Natural killer cell (primary cell): Measurements from ENCODE around the gene NCSTN. TPM values are rescaled to one million over a fixed set of nuclear protein-coding genes. Genes with fewer than 3 reads are reported as not detected.

Experiments
- ATAC-seq, 3 donors: fragments of 150-1000 bp in 2 of 3; fragments of 200-7000 bp in 1 of 3; cut with Tn5 transposase; 1 replicate in 1 of 3; 2 replicates in 2 of 3; pipeline ENCODE4 v1.10.0; 2021; ENCODE audit warnings: mild to moderate bottlenecking in 2 of 3, moderate library complexity in 2 of 3
- DNase-seq, 2 donors: peaks; one replicate each; pipeline versions ENCODE4 v3.0.0 to v3.0.0-alpha.2; 2013 to 2021; ENCODE audit warnings: mixed read lengths in 1 of 2
- H3K27ac ChIP-seq: one replicate; pipeline ENCODE4 v1.5.1; 2013; ENCODE audit warnings: mild to moderate bottlenecking, low read length
- H3K27me3 ChIP-seq: one replicate; pipeline ENCODE4 v1.6.1; 2013; ENCODE audit warnings: low read length; ENCODE audit not compliant: control insufficient read depth, insufficient read depth
- H3K36me3 ChIP-seq: one replicate; pipeline ENCODE4 v1.6.1; 2013; ENCODE audit warnings: low read length; ENCODE audit not compliant: control insufficient read depth, insufficient read depth
- H3K4me1 ChIP-seq: one replicate; pipeline ENCODE4 v1.6.1; 2013; ENCODE audit warnings: low read length; ENCODE audit not compliant: control insufficient read depth, insufficient read depth
- H3K4me3 ChIP-seq: one replicate; pipeline ENCODE4 v1.5.1; 2013; ENCODE audit warnings: low read length
- H3K9me3 ChIP-seq: one replicate; pipeline ENCODE4 v1.6.1; 2013; ENCODE audit warnings: low read length; ENCODE audit not compliant: control insufficient read depth, insufficient read depth
- H3K27ac Mint-ChIP-seq, 2 donors: one replicate each; pipeline ENCODE4 v1.8.0; 2022; ENCODE audit warnings: mild to moderate bottlenecking in 2 of 2, mixed read lengths in 2 of 2, moderate library complexity in 1 of 2
- H3K27me3 Mint-ChIP-seq, 2 donors: one replicate each; pipeline ENCODE4 v1.8.0; 2022; ENCODE audit warnings: low read depth in 2 of 2, mixed read lengths in 2 of 2
- H3K36me3 Mint-ChIP-seq: one replicate; pipeline ENCODE4 v1.8.0; 2022; ENCODE audit warnings: mixed read lengths
- H3K4me1 Mint-ChIP-seq, 2 donors: one replicate each; pipeline ENCODE4 v1.8.0; 2022; ENCODE audit warnings: mixed read lengths in 2 of 2
- H3K4me3 Mint-ChIP-seq: one replicate; pipeline ENCODE4 v1.8.0; 2022; ENCODE audit warnings: mild to moderate bottlenecking, moderate library complexity, mixed read lengths
- H3K9me3 Mint-ChIP-seq, 2 donors: one replicate each; pipeline ENCODE4 v1.8.0; 2022; ENCODE audit warnings: mixed read lengths in 2 of 2
- WGBS: methylation state at CpG from one replicate; pipeline ENCODE4 v1.1.7; 2013; ENCODE audit warnings: missing lambda C conversion rate; ENCODE audit not compliant: insufficient coverage; 5-methylcytosine and 5-hydroxymethylcytosine counted together
- intact Hi-C: fragments of 100-400 bp; cut with micrococcal nuclease; formaldehyde crosslinking; loops from one replicate; pipeline ENCODE4 v1.14.2; 2022
- total RNA-seq, 4 donors: library from RNA; stranded (reverse); fragments of 120-200 nt in 1 of 4; gene quantifications; one replicate each; pipeline versions ENCODE4 v1.2.3 to v1.2.4, GENCODE V29; 2013 to 2022
- TF ChIP-seq, protein P1 (sequence below): fragments of 200-600 bp; IDR thresholded peaks from one replicate; pipeline ENCODE4 v1.8.0; 2022; ENCODE audit warnings: antibody characterized with exemption

NCSTN gene
- total RNA-seq, 3 donors from 2014 or later (not counting 1 experiment from before 2014, with no cell fraction given): 104 to 140 (median 110) TPM

DNA sequence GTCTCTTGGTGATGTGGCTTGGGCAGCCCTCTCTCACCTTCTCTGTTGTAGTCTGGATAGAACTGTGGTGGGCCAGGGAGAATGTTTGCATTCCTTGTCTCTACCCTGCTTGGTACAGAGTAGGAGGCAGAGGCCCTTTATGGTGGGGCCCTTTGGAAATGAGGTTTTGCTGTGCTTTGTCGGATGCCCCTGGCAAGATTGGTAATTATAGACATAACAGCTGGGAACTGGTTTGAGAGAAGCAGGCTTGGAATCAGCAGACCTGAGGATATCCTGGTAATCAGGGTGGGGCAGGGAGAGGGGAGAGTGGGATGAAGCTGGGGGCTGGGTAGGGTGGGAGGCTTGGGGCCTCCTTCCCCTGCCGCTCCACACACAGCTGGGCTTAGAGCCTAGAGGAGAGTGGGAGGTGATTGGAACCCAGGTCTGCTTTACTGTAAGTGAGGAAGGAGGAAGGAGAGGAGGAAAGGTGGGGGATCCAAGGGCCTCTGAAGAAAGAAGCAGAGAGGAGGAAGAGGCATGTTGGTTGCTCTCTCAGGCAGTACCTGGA, 62.2 kb downstream of the NCSTN start:
- H3K27ac ChIP-seq: no peak overlapping the region
- Mint-ChIP-seq H3K27ac (no peak overlapping the region), H3K36me3 (no peaks in the 10 kb centered on the region), H3K4me1 (peaks cover 0 to 24% of the 10 kb centered on the region in 2 donors), H3K9me3 (no peaks in the 10 kb centered on the region), H3K4me3 (no peak overlapping the region), H3K27me3 (peaks cover 16 to 18% of the 10 kb centered on the region in 2 donors)
- DNase-seq: no peak
- WGBS: 96% methylated on average over 2 of the region's 2 CpGs
- no peak for ATAC-seq
- TF ChIP-seq, protein P1, sequence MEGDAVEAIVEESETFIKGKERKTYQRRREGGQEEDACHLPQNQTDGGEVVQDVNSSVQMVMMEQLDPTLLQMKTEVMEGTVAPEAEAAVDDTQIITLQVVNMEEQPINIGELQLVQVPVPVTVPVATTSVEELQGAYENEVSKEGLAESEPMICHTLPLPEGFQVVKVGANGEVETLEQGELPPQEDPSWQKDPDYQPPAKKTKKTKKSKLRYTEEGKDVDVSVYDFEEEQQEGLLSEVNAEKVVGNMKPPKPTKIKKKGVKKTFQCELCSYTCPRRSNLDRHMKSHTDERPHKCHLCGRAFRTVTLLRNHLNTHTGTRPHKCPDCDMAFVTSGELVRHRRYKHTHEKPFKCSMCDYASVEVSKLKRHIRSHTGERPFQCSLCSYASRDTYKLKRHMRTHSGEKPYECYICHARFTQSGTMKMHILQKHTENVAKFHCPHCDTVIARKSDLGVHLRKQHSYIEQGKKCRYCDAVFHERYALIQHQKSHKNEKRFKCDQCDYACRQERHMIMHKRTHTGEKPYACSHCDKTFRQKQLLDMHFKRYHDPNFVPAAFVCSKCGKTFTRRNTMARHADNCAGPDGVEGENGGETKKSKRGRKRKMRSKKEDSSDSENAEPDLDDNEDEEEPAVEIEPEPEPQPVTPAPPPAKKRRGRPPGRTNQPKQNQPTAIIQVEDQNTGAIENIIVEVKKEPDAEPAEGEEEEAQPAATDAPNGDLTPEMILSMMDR: no peak
- no peak overlapping the region for H3K4me3 ChIP-seq
- peaks cover 11% of the 10 kb centered on the region for H3K4me1 ChIP-seq
- intact Hi-C loops: no loop called here
- H3K27me3 ChIP-seq: peaks cover 10% of the 10 kb centered on the region
- no peaks in the 10 kb centered on the region for H3K9me3 ChIP-seq
- H3K36me3 ChIP-seq: no peaks in the 10 kb centered on the region

DNA sequence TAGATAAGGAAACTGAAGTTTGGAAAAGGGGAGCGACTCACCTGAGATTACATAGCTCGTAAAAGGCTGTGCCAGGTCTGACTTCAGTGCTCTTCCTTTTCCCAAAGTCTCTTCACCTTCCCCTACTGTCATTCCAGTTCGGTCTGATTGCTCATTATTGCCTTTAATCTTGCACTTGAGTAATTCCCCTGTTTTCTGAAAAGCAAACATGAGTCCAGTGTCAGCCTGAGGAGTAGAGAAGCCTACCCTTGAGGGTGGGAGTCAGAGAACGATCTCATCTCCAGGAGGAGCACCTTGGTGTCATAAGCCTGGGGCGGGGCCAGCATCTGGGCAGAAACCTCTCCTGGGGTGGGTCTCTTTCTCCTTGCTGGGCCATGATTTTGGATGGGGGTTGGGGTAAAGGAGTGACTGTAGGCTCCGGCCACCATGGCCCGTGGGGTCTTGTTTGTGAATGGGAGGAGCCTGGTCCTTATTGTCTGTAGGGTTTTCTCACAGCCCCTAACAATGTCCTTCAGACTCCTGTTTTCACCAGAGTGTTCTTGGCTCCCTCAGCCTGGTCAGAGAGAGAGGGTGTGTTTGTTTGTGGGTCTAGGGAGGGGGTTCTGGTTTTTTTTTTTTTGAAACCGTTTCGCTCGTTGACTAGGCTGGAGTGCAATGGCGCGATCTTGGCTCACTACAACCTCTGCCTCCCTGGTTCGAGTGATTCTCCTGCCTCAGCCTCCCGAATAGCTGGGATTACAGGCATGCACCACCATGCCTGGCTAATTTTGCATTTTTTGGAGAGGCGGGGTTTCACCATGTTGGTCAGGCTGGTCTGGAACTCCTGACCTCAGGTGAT, 63.2 kb downstream of the NCSTN start:
- WGBS: 92% methylated on average over 15 of the region's 15 CpGs

DNA sequence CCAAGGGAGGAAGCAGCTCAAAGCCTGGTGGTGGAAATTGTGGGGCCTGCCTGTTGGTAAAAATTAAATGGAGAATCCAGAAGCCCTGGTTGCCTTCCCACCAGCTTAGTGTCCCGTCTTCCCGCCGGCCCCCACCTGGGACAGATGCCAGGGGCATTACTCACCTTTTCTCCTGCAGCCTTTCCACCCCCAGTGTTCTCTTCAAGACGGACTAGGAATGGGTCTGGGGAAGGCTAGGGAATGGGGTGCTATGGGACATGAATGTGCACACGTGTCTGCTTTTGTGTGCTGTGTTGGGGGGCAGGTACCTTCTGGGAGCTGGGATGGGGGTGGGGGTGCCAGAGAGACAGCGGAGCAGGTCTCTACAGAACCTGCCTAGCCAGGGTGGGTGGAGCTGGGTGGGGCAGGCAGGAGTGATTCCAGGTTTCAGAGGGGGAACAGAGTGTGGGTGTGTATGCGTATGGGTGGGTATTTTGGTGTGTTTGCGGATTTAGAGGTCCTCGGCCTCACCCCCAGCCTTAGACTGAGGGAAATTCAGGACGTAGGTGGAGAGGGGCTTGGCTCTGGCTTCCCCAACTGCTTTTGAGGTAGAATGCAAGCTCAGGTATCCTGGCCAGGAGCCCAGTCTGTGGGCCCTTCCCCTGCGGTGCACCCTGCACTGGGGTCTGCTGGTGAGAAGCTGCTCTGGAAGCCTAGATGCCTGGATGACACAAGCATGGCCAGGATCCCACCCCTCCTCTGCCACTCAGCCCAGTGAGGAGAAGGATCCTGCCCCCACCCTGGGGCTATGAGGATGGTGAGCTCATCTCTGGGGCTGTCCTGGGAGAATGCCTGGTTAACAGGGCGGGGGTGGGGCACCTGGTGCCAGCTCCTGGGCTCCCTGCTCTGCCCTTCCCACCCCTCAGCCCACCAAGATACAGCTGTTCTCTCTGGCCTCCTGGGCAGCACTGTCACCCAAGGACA, 64.9 kb downstream of the NCSTN start:
- Mint-ChIP-seq H3K4me1 (no peaks in the 10 kb centered on the region), H3K27ac (no peak overlapping the region), H3K27me3 (no peaks in the 10 kb centered on the region), H3K9me3 (no peaks in the 10 kb centered on the region), H3K4me3 (no peak overlapping the region), H3K36me3 (no peaks in the 10 kb centered on the region)
- intact Hi-C loops: no loop called here
- Histone ChIP-seq H3K27me3 (no peaks in the 10 kb centered on the region), H3K36me3 (no peaks in the 10 kb centered on the region), H3K27ac (no peak overlapping the region), H3K4me1 (no peaks in the 10 kb centered on the region), H3K4me3 (no peak overlapping the region), H3K9me3 (no peaks in the 10 kb centered on the region)
- DNase-seq (no peak), ATAC-seq (no peak)
- TF ChIP-seq, protein P1: no peak
- WGBS: 93% methylated on average over 9 of the region's 12 CpGs

More for the DNA sequence above, 63.2 kb downstream of the NCSTN start:
- H3K27ac Mint-ChIP-seq: no peak overlapping the region
- H3K4me1 ChIP-seq: peaks cover 1% of the 10 kb centered on the region
- no peak overlapping the region for H3K4me3 ChIP-seq
- no peak for DNase-seq
- intact Hi-C loops: no loop called here
- H3K36me3 Mint-ChIP-seq: no peaks in the 10 kb centered on the region
- ATAC-seq: no peak
- H3K9me3 Mint-ChIP-seq: no peaks in the 10 kb centered on the region
- TF ChIP-seq, protein P1: no peak
- H3K27me3 ChIP-seq: peaks cover 4% of the 10 kb centered on the region
- no peak overlapping the region for H3K4me3 Mint-ChIP-seq
- H3K9me3 ChIP-seq: no peaks in the 10 kb centered on the region
- no peaks in the 10 kb centered on the region for H3K36me3 ChIP-seq
- H3K27ac ChIP-seq: no peak overlapping the region
- H3K27me3 Mint-ChIP-seq: peaks cover 10 to 15% of the 10 kb centered on the region in 2 donors
- H3K4me1 Mint-ChIP-seq: peaks cover 0 to 14% of the 10 kb centered on the region in 2 donors

Other genes with a start within 250 kb of the NCSTN start
- gene IGSF8, start 244.8 kb upstream of the NCSTN start, total RNA-seq: 10 to 100 TPM; 26.3 to 35.3 (median 32.1) TPM
- gene ATP1A2, start 227.6 kb upstream of the NCSTN start, total RNA-seq: not detected
- not detected for gene ATP1A4, start 191.8 kb upstream of the NCSTN start, total RNA-seq
- gene CASQ1, start 152.8 kb upstream of the NCSTN start, total RNA-seq: not detected
- 10 to 100 TPM; 25.3 to 27.9 (median 25.5) TPM for gene PEA15, start 138.0 kb upstream of the NCSTN start, total RNA-seq
- 100 to 1,000 TPM; 189 to 201 (median 189) TPM for gene DCAF8, start 80.8 kb upstream of the NCSTN start, total RNA-seq
- 10 to 100 TPM; 41.5 to 48.8 (median 47.8) TPM for gene PEX19, start 58.2 kb upstream of the NCSTN start, total RNA-seq
- gene COPA, start 133 bp upstream of the NCSTN start, total RNA-seq: 100 to 1,000 TPM; 140 to 167 (median 148) TPM
- gene NHLH1, start 23.7 kb downstream of the NCSTN start, total RNA-seq: under 1 TPM in 2 of 3 donors, not detected in 1; 0.13 to 0.16 TPM
- gene VANGL2, start 57.2 kb downstream of the NCSTN start, total RNA-seq: under 1 TPM in 1 of 3 donors, not detected in 2; 0.08 TPM
- 10 to 100 TPM; 66.7 to 88.2 (median 68.1) TPM for gene SLAMF6, start 179.9 kb downstream of the NCSTN start, total RNA-seq
- gene CD84, start 236.1 kb downstream of the NCSTN start, total RNA-seq: 10 to 100 TPM; 11.1 to 56.7 (median 12.9) TPM